UCSD-AML1 (cell line): Measurements from ENCODE around the gene U2AF2.

Experiments
- DNase-seq: peaks from one replicate; lab custom pipeline; 2025; ENCODE audit not compliant: unreplicated experiment; lab: John Stamatoyannopoulos, UW

The U2AF2 gene

DNA sequence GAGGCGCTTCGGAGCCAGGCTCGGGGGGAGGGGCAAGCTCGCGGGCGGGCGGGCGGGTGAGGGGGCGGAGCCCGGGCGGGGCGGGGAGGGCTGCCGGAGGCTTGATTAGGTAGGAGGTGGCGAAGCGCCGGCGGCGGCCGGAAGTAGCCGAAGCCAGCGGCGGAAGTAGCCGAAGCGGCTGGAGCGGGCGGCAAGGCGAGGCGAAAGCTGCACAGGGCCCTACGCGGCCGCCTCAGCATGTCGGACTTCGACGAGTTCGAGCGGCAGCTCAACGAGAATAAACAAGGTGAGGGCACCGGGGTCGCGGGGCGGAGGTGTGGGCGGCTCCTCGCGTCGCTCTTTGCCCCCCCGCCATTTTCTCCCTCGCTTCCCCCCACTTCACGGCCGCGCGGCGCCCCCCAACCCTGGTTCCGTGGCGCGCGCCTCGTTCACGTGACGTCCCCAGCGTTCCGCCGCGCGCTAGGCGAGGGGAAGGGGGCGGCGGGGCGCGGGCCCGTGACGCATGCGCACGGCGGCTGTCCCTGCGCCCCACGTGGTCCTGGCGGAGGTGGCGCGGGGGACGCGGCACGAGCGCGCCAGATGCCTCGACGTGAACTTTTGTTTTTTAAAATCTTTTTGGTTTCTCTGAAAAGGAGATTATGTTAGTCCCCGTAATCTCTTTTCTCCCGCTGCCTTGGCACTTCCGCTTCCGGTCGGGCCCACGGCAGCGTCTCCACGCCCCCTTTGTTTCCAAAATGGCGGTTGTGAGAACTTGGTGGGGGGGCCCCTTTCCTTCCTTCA lies at the start of gene U2AF2:
TSS of gene U2AF2 (plus strand) at position 168 of the 780 bp plus-strand sequence. CDS start at position 238, 70 bp downstream.
- peak; percentile 98 for DNase-seq

DNA sequence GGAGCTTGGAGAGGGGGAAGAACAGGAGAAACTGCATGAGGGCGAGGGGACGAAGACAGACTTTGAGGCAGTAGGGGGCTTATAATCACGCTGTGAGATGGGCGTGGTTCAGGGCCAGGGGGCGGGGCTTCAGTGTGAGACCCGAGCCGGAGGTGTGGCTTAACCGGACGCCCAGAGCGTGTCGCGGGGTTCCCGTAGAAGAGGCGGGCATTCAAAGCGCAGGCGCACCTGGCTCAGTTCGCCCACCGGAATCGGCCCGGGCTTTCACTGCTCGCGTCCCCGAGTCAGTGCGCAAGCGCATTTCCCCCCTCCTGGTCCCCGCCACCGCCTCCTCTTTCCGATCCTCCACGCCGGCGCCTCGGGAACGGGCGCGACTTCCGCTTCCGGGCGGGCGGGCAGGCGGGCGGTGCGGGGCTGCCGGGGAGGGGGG lies 49.6 kb upstream of the U2AF2 start:
- DNase-seq = peak; percentile 98

DNA sequence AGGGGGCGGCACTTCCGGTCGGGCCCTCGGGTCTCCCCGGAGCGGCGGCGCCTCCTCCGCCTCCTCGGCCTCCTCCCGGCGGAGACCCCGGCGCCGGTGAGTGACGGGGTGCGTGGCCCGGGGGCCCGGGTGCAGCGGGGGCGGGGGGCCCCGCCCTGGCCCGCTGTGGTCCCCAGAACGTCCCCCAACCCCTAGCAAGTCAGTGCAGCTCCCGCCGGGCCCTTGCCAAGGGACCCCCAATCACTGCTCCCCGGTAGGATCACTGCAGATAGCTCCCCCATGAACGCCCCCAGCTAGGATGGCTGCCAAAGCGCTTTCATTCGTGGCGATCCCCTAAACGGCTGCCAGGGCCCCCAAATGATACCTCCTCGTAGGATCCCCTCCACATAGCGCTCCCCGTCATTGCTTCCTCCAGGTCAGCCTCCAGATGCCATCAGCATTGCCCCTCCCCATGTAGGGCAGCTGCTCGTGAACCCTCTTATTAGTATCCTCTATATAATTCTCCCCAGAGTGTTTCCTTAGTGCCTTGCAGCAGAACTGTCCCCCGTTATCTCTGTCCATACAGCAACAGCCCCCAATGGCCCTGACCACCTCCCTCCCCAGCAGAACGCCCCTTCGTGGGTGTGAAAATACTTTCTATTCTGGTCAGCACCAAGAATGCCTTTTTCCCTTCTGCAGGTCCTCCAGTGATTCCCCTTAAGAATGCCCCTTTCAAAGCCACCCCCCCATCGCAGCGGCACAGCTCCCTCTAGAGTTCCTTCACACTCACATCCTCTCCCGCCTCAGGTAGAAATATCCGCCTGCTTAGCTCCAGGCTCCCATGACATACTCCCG lies 49.0 kb upstream of the U2AF2 start, which contains the start of gene ZNF865:
TSS of gene ZNF865 (plus strand) at position 11 of the 834 bp plus-strand sequence. CDS start 7,972 bp downstream, outside the sequence.
- peak; percentile 76 for DNase-seq

DNA sequence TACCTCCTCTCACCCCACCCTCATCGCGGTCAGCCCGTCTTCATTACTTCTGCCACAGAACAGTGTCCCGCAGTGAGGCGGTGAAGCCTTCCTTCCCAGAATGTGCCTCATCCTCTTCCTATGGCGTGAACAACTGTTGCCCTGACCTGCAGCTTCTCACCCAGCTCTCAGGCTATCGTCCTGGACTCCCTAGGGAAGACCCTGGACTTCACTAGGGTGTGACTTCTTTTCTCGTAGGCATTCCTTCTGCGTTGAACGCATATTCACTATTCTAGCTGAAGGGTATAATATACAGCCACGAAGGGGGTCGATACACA lies 48.4 kb upstream of the U2AF2 start:
- no peak for DNase-seq

DNA sequence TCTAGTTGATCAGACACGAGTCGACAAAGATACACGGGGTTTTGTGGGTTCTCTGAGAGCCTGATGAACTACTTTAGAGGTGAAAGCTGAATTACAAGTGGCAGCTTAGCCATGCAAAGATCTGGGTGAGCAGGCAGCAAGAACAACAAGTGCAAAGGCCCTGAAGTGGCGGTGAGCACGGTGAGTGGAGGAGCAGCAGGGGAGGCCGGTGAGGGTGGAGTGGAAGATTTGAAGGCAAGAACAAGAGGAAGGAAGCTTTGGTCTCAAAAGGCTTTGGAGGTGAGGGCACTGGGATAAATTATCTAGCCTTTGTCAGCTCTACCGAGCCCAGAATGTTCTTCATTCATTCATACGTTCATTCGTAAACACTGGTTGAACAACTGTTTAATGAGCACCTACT lies 48.0 kb upstream of the U2AF2 start:
- DNase-seq = no peak

DNA sequence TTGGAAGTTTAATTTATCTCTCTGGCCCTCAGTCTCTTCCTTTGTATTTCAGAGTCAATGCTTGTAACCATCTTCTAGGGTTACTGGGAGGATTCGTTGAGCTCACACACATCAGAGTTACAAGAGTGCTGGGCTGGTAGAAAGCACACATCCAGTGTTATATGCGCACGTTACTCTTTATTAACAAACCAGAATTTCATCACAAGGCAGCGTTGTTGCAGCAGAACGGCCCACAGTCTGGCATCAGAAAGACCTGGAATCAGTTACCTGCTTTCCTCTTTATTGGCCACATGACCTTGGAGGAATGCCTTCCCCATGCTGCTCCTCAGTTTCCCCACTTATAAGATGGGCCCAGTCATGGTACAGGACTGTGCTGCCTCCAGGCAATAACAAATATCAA lies 45.5 kb upstream of the U2AF2 start:
- no peak for DNase-seq

DNA sequence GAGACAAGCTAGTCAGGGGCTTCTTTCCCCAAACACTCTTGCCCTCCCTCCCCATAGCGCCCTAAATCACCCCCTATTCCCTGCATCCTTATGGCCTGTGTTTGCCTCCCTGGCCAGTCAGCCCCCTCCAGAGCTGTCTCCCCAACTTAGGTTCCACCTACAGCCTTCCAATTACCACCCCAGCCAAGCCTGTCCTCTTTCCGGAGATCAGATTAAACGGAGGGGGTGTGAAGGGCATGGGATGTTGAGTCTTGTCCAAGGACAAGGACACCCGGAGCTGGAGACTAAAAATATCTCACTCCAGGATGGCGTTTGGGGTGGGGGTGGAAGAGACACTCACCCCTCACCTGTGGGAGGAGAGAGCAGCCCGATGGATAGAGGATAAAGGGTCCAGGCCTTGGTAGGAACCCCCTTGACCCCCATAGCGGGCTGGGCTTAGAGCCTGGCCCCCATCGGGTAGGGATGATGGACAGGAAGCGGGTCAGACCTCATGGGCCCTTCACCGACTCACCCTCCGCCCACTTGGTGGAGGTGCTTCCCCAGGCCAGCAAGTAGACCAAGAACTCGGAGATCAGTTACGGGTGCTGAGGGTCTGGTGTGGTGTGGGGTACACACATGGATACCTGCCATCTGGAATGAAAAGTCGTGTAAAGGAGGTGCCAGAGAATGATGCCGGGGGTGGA lies 43.4 kb upstream of the U2AF2 start:
- no peak for DNase-seq

DNA sequence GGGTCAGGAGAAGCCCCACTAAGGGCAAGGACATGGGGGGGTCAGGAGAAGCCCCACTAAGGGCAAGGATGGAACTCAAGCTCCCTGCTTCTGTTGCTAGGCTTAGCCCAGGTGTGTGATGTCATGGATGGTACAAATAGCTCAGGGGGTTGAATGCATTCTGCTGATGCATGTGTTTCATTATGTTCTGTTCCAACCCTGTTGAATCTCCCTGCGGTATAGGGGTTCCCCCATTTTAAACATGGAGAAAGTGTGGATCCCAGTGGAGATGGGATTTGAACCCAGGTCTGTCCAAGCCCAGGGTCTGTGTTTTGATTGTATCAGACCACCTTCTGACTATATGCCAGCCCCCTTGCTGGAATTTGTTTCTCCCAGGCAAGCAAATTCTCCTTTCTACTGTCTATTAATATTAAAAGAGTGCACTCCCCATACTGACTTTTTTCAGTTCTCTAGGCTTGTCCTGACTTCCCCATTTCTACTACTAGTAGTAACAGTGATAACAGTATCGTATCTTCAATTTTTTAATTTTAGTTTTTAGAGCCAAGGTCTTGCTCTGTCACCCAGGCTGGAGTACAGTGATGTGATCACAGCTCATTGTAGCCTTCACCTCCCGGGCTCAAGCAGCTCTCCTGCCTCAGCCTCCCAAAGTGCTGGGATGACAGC lies 42.7 kb upstream of the U2AF2 start:
- no peak for DNase-seq

DNA sequence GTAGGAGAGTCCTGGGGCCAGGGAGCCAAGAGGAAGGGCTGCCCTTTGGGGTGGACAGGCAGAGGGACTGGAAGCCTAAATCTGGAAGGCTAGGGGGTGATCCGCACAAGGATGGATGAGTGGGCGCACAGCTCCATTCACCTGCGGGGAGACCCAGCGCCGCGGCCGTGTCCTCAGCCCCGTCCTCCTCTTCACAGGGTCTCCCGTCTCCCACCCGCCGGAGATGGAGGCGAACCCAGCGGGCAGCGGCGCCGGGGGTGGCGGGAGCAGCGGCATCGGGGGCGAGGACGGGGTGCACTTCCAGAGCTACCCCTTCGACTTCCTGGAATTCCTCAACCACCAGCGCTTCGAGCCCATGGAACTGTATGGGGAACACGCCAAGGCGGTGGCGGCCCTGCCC lies 41.4 kb upstream of the U2AF2 start:
- no peak for DNase-seq

DNA sequence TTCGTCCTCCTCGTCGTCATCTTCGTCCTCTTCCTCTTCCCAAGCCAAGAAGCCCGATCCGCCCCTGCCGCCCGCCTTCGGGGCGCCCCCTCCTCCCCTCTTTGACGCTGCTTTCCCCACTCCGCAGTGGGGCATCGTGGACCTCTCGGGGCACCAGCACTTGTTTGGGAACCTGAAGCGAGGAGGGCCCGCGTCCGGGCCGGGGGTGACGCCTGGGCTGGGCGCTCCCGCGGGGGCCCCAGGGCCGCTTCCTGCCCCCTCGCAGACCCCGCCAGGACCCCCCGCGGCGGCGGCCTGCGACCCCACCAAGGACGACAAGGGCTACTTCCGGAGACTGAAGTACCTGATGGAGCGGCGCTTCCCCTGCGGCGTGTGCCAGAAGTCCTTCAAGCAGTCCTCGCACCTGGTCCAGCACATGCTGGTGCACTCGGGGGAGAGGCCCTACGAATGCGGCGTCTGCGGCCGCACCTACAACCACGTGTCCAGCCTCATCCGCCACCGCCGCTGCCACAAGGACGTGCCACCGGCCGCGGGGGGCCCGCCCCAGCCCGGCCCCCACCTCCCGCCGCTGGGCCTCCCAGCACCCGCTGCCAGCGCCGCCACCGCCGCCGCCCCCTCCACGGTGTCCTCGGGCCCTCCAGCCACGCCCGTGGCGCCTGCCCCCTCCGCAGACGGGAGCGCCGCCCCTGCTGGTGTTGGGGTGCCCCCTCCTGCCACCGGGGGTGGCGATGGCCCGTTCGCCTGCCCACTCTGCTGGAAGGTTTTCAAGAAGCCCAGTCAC lies 40.7 kb upstream of the U2AF2 start:
- no peak for DNase-seq

DNA sequence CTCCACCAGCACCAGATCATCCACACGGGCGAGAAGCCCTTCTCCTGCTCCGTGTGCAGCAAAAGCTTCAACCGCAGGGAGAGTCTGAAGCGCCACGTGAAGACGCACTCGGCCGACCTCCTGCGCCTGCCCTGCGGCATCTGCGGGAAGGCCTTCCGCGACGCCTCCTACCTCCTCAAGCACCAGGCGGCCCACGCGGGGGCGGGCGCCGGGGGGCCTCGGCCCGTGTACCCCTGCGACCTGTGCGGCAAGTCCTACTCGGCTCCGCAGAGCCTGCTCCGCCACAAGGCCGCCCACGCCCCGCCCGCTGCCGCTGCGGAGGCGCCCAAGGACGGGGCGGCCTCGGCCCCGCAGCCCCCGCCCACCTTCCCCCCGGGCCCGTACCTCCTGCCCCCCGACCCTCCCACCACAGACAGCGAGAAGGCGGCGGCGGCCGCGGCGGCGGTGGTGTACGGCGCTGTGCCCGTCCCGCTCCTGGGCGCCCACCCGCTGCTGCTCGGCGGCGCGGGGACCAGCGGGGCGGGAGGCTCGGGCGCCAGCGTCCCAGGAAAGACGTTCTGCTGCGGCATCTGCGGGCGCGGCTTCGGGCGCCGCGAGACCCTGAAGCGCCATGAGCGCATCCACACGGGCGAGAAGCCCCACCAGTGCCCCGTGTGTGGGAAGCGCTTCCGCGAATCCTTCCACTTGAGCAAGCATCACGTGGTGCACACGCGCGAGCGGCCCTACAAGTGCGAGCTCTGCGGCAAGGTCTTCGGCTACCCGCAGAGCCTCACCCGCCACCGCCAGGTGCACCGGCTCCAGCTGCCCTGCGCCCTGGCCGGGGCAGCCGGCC lies 39.9 kb upstream of the U2AF2 start:
- DNase-seq = no peak

DNA sequence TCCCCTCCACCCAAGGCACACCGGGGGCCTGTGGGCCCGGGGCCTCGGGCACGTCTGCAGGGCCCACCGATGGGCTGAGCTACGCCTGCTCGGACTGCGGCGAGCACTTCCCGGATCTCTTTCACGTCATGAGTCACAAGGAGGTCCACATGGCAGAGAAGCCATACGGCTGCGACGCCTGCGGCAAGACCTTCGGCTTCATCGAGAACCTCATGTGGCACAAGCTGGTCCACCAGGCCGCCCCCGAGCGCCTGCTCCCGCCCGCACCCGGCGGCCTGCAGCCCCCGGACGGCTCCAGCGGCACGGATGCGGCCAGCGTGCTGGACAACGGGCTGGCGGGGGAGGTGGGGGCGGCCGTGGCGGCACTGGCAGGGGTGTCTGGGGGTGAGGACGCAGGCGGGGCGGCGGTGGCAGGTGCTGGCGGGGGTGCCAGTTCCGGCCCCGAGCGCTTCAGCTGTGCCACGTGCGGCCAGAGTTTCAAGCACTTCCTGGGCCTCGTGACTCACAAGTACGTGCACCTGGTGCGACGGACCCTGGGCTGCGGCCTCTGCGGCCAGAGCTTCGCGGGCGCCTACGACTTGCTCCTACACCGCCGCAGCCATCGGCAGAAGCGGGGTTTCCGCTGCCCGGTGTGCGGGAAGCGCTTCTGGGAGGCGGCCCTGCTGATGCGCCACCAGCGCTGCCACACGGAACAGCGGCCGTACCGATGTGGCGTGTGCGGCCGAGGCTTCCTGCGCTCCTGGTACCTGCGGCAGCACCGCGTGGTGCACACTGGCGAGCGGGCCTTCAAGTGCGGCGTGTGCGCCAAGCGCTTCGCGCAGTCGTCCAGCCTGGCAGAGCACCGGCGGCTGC lies 39.1 kb upstream of the U2AF2 start:
- no peak for DNase-seq

DNA sequence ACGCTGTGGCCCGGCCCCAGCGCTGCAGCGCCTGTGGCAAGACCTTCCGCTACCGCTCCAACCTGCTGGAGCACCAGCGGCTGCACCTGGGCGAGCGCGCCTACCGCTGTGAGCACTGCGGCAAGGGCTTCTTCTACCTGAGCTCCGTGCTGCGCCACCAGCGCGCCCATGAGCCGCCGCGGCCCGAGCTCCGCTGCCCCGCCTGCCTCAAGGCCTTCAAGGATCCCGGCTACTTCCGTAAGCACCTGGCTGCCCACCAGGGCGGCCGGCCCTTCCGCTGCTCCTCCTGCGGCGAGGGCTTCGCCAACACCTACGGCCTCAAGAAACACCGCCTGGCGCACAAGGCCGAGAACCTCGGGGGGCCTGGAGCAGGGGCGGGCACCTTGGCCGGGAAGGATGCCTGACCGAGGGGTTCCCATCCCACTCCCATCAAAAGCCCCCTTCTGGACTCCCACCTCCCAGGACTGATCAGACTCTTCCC lies 38.4 kb upstream of the U2AF2 start:
- no peak for DNase-seq

DNA sequence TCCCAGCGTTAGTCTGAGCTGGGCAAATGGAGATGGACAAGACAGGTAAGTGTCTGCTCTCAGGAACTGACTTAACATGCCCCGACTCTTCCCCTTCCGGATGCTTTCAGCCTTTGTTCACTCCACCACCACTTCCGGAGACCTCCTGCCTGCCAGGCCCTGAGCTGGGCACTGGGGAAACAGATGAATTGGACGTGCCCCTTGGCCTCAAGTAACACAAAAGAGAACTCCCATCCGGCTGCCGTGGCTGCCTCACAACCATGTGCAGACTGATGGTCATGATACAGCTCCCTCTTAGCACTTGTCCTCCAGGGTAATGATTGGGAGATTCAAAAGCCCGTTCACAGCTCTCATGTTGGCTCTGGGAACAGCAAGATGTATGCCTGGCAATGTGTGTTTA lies 37.4 kb upstream of the U2AF2 start:
- no peak for DNase-seq

DNA sequence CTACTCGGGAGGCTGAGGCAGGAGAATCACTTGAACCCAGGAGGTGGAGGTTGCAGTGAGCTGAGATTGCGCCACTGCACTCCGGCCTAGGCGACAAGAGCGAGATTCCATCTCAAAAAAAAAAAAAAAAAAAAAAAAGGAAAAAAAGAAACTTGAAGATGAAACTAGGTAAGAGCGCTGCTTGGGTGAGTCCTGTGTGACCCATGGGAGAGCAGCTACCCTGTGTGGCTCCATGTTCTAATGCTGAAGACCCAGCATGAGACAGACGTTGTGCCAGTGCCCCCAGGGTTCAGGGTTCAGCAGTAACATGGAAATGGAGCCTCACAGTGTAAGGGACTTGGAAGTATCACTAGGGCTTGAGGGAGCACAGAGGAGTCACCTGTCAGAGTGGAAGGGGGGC lies 36.4 kb upstream of the U2AF2 start:
- no peak for DNase-seq

DNA sequence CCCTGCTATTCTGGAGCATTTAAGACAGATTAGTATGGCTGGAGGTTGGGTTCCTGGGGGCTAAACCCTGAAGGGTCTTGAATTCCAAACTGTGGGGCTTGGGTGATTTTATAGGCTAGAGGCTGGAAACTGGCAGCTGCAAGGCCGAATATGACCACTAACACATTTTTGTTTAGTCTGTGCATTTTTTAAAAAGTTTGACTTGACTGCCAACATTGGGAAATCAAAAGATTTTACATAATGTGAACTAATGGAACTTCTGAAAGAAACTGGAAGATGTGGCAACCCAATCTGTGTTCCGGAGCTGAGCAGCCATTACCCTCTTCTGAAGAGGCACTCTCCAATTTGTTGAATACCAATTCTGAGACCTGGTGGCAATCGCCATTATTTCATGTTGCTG lies 35.5 kb upstream of the U2AF2 start:
- DNase-seq = no peak

DNA sequence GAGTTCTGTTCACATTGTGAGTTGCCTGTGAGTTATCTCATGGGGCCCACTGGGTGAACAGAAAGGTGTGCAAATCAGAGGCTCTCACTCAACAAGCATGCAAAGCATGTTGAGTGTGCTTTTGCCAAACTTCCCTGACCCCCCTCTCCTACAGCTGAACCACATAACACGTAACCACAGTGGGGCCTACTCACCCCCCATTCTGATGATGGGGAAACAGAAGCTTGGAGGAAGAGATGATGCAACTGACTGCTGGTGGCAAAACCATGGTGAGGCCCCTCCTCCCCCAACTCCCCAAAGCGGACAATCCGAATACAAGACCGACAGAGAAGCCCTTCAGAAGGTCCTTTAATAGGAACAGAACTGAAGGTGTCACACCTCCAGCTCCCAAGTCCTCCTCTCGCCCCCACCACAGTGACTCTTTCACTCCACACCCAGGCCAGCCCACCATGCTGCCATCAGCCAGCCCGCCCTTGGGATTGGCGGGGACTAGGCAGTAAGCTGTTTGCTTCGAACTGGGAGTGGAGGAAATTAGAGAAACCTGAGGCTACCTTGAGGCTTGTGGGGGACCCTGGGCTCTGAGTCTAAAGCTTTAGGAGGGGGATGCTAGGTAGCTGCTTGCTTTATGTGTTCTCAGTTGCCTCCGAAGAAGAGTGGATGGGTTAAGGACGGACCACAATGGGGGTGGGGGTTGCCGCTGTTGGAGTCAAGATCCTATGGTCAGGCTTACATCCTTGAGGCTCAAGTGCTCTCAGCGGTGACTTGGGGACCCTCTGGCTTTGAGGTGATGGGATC lies 34.2 kb upstream of the U2AF2 start:
- DNase-seq = no peak

DNA sequence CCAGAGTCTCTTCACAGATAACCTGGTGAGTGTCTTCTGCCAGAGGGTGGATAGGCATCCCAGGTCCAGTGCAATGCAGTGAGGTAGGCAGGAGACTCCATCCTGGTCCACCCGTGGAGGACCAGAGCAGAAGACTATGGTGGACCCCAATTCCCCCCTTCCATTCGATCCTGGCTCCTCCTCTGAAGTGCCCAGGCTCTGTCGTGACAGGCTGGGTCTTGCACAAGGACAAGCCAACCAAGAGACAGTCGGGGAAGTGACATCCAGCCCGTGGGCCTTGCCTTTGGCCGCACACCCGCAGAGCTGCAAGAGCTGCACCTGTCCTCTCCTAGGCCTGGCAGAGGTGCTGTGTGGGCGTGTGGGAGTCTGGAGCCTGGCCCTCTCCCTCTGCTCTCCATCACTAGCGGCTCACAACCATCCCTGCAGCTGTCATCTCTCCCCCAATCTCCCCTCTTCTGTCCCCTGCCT lies 33.6 kb upstream of the U2AF2 start:
- DNase-seq = no peak
